ENCODE data around the gene SNRNP48.

The SNRNP48 gene

DNA sequence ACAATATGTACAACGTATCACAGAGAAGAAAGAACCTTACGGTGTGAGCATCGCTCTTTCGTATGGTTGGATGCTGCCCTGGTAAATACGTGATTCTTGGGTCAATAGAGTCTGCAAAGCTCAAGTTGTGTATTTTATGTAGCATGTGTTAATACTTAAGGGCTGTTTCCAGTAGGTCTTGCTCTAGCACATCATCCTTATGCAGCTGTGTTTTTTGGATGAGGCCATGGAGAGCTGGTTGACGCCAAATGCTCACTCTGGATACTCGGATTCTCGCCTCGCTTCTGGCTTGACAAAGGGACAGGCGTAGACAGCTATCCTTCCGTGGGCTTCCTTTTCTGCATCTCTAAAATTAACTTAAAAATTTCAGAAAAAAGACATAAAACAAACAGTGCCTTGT lies 38.9 kb downstream of the SNRNP48 start:
- no peak overlapping the region for H2AFZ ChIP-seq (ENCODE audit: low read depth)
- TF ChIP-seq, protein P1, sequence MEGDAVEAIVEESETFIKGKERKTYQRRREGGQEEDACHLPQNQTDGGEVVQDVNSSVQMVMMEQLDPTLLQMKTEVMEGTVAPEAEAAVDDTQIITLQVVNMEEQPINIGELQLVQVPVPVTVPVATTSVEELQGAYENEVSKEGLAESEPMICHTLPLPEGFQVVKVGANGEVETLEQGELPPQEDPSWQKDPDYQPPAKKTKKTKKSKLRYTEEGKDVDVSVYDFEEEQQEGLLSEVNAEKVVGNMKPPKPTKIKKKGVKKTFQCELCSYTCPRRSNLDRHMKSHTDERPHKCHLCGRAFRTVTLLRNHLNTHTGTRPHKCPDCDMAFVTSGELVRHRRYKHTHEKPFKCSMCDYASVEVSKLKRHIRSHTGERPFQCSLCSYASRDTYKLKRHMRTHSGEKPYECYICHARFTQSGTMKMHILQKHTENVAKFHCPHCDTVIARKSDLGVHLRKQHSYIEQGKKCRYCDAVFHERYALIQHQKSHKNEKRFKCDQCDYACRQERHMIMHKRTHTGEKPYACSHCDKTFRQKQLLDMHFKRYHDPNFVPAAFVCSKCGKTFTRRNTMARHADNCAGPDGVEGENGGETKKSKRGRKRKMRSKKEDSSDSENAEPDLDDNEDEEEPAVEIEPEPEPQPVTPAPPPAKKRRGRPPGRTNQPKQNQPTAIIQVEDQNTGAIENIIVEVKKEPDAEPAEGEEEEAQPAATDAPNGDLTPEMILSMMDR (conservative IDR thresholded peaks at IDR 0.05; ENCODE audit: low read depth, low read length) = no peak
- no peaks in the 10 kb centered on the region for H3K79me2 ChIP-seq (ENCODE audit: insufficient read depth, low read depth)
- no peak overlapping the region for H3K27ac ChIP-seq
- no peak overlapping the region for H3K9ac ChIP-seq
- no peaks in the 10 kb centered on the region for H4K20me1 ChIP-seq (ENCODE audit: insufficient read depth)
- H3K4me1 ChIP-seq (ENCODE audit: low read depth, poor library complexity, severe bottlenecking) = no peaks in the 10 kb centered on the region
- no peaks in the 10 kb centered on the region for H3K27me3 ChIP-seq (ENCODE audit: insufficient read depth, low read depth)
- no peak overlapping the region for H3K4me2 ChIP-seq
- H3K36me3 ChIP-seq (ENCODE audit: insufficient read depth) = no peaks in the 10 kb centered on the region
- H3K4me3 ChIP-seq (IDR thresholded peaks at IDR 0.05; ENCODE audit: insufficient read depth, low read depth, low read length) = no peak overlapping the region

DNA sequence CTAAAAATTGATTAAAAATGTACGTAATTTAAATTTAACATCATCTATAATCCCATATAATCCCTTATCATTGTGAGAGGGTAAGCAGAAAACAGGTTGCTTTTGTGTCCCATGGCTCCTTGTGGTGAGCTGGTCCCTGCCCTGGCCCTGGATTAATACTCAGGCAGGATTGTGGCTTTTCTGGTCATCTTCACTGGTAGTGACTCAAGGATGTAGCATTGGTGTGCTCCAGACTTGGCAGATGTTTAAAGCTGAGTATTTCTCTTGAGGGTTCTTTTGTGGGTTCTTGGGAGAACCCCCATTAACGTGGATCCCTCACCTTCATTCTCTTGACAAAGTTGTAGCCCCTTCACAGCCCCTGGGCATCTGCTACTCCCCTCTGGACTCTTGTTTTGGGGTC lies 39.3 kb downstream of the SNRNP48 start:
- Histone ChIP-seq H2AFZ (ENCODE audit: low read depth) (no peak overlapping the region), H3K4me3 (IDR thresholded peaks at IDR 0.05; ENCODE audit: insufficient read depth, low read depth, low read length) (no peak overlapping the region), H3K27me3 (ENCODE audit: insufficient read depth, low read depth) (no peaks in the 10 kb centered on the region), H3K79me2 (ENCODE audit: insufficient read depth, low read depth) (no peaks in the 10 kb centered on the region), H3K4me1 (ENCODE audit: low read depth, poor library complexity, severe bottlenecking) (no peaks in the 10 kb centered on the region), H3K36me3 (ENCODE audit: insufficient read depth) (no peaks in the 10 kb centered on the region), H4K20me1 (ENCODE audit: insufficient read depth) (no peaks in the 10 kb centered on the region), H3K9ac (no peak overlapping the region), H3K27ac (no peak overlapping the region), H3K4me2 (no peak overlapping the region)
- TF ChIP-seq, protein P1 (conservative IDR thresholded peaks at IDR 0.05; ENCODE audit: low read depth, low read length) = no peak

DNA sequence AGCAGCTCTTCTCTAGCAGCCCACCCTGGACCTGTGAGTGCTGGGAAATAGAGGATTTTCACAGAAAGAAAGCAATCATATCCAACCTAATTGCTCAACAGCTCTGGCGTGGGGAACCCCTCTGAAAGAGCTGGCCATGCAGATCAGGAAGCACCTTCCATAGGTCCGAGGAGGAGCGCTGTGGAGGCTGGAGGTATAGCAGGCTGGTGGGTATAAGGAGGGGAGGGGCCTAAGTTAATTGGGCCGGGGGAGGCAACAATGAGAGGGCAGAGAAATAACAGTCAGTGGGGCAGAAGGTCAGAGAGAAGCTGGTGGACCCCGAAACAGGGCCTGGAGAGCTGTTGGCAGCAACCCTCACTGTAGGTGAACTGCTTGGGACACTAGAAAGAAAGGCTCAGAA lies 40.8 kb downstream of the SNRNP48 start:
- Histone ChIP-seq H3K4me2 (no peak overlapping the region), H3K4me1 (ENCODE audit: low read depth, poor library complexity, severe bottlenecking) (no peaks in the 10 kb centered on the region), H3K4me3 (IDR thresholded peaks at IDR 0.05; ENCODE audit: insufficient read depth, low read depth, low read length) (no peak overlapping the region), H3K36me3 (ENCODE audit: insufficient read depth) (no peaks in the 10 kb centered on the region), H3K9ac (no peak overlapping the region), H3K79me2 (ENCODE audit: insufficient read depth, low read depth) (no peaks in the 10 kb centered on the region), H3K27ac (no peak overlapping the region), H4K20me1 (ENCODE audit: insufficient read depth) (no peaks in the 10 kb centered on the region), H3K27me3 (ENCODE audit: insufficient read depth, low read depth) (no peaks in the 10 kb centered on the region), H2AFZ (ENCODE audit: low read depth) (no peak overlapping the region)
- TF ChIP-seq, protein P1 (conservative IDR thresholded peaks at IDR 0.05; ENCODE audit: low read depth, low read length) = no peak

DNA sequence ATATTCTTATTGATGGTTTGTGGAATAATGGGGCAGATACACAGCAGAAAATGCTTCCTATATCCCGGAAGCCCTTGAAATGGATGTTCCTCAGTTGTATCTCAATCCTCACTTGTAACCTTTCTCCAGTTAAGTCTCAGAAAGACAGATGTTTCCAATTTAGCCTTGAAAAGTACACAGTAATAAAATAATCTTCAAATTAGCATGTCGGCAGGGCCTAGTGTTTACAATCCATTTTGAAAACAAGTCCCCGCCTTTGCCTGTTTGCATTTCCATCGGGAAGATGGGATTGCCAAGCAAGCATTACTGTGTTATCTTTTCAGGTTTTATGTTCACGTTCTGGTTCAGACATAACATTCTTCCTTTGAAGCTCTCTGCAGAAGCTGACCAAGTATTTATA lies 41.5 kb downstream of the SNRNP48 start:
- Histone ChIP-seq H3K4me2 (no peak overlapping the region), H3K79me2 (ENCODE audit: insufficient read depth, low read depth) (no peaks in the 10 kb centered on the region), H3K4me3 (IDR thresholded peaks at IDR 0.05; ENCODE audit: insufficient read depth, low read depth, low read length) (no peak overlapping the region), H2AFZ (ENCODE audit: low read depth) (no peak overlapping the region), H3K27ac (no peak overlapping the region), H3K4me1 (ENCODE audit: low read depth, poor library complexity, severe bottlenecking) (no peaks in the 10 kb centered on the region), H3K36me3 (ENCODE audit: insufficient read depth) (no peaks in the 10 kb centered on the region), H3K27me3 (ENCODE audit: insufficient read depth, low read depth) (no peaks in the 10 kb centered on the region), H4K20me1 (ENCODE audit: insufficient read depth) (no peaks in the 10 kb centered on the region), H3K9ac (no peak overlapping the region)
- TF ChIP-seq, protein P1 (conservative IDR thresholded peaks at IDR 0.05; ENCODE audit: low read depth, low read length) = no peak

All from KMS-11 (cell line).